GM08714 (cell line): ENCODE results near the gene STEEP1.
"Not testable (repeated sequence)": the region's sequence is repeated elsewhere in the genome, so short reads cannot be mapped to it uniquely, and the experiment has no call there.

Experiments used
- H3K4me3 ChIP-seq: fragments of 200-500 bp; sonication (Bioruptor generic); 2 replicates; pipeline ENCODE4 v1.5.1; 2014; ENCODE audit warnings: mild to moderate bottlenecking, low read length, inconsistent platforms
- ZNF274 ChIP-seq: IDR thresholded peaks from 2 replicates; pipeline ENCODE4 v1.6.1; 2012; ENCODE audit warnings: mild to moderate bottlenecking, low read depth, low read length

STEEP1 gene

DNA sequence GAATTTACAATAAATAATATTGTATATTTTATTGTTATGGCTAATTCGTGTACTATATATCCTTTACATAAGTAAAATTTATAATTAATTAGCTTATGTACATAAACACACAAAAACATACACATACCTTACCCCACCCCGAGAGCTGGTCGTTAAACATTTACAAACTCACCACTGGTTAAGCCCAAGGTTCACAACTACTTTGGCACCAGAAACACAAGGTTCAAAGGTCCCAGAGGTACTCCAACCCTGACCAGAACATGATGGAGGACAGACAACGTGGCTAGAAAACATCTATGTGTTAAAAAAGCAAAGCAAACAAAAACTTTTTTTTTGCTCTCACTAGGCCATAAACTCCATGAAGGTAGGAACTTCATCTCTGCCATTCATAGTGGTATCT lies 59.3 kb downstream of the STEEP1 start:
- no peak for TF ChIP-seq ZNF274

DNA sequence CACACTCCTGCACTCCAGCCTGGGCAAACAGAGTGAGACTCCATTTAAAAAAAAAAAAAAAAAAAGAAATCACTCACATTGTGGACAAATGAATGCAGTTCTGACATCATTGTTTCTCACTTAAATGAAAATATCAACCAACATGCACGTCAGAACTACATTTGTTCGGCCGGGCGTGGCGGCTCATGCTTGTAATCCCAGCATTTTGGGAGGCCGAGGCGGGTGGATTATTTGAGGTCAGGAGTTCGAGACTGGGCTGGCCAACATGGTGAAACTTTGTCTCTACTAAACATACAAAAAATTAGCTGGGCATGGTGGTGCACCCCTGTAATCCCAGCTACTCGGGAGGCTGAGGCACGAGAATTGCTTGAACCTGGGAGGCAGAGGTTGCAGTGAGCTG lies 60.1 kb downstream of the STEEP1 start:
- H3K4me3 ChIP-seq, result not testable (repeated sequence)

More for the DNA sequence above, 59.3 kb downstream of the STEEP1 start:
- no peak overlapping the region for H3K4me3 ChIP-seq

DNA sequence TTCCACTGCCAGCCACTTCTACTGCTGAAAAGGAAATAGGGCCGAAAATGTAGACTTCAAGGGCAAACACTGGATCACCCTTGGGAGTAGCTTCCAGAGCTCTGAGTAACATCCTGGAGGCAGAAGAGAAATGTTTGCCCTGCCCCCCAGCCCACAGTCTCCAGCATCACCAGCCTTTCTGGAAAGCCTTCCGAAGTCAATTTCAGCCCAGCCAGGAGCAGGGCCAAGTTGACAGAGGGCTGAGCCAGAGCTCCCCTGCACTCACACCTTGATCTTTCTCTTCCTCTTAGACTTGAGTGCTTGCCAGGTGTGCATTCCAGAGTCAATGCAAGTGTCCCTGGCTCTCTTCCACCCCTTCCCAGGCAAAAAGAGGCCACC lies 61.7 kb downstream of the STEEP1 start:
- no peak for TF ChIP-seq ZNF274
- H3K4me3 ChIP-seq, result no peak overlapping the region

DNA sequence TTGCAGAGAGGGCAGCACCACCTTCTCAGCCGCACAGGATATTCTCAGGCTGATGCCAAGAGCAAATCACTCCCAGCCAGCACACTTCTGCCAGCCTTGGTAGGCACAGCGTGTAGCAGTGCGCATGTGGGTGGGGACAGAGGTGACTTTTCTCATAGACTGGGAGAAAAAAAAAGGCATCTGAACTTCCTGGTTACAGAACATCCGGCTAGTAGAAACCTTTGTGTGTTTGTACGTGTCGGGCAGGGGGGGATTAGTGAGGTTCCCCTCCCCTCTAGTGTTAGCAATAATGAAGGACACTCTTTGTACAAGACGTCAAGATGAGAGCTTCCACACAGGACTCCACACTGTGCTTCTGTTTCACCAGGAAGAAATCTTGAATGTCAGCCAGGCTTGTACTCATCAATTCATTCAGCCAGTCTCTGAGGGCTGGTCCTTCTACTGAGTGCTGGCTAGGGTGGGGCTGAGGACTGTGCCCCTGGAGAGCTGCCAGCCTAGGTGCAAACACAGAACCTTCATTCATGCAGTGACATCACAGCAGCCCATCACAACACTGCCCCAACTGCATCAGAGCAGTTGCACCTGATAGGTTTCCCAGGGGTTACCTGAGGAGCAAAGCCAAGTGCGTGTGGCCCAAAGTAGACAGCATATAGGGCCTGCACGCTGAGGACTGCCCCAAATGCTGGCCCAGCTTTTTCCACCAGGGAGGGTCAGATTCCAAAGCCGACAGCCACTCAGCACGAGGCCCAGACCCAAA lies 62.3 kb downstream of the STEEP1 start:
- H3K4me3 ChIP-seq, result no peak overlapping the region
- no peak for TF ChIP-seq ZNF274

DNA sequence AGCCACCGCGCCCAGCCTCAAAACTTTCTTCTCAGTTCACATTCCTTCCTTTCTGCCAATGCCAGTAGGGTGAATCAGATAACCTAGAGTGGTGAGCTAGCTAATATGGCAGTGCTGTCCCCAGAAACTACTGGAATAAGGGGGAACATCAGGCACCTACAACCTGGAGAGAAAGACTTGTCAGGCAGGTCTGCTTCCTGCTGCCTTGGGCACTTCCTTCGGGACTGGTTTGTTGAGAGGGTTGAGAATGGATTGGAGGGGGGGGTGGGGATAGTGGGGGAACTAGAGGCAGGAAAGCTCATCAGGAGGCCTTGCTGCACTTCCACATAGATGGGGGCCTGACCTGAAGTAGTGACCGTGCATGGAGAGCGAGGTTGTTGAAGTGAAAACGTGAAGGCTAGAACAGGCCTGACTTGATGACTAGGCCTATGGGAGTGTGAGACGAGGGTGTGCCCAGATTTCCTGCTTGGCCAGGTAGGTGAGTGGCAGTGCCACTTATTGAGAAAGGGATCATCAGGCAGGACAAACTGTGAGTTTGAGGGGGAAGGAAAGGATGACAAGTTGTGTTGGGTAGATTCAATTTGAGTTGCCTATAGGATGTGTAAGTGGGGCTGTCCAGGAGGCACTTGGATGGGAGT lies 63.6 kb downstream of the STEEP1 start:
- TF ChIP-seq ZNF274, result no peak
- H3K4me3 ChIP-seq, result no peak overlapping the region

DNA sequence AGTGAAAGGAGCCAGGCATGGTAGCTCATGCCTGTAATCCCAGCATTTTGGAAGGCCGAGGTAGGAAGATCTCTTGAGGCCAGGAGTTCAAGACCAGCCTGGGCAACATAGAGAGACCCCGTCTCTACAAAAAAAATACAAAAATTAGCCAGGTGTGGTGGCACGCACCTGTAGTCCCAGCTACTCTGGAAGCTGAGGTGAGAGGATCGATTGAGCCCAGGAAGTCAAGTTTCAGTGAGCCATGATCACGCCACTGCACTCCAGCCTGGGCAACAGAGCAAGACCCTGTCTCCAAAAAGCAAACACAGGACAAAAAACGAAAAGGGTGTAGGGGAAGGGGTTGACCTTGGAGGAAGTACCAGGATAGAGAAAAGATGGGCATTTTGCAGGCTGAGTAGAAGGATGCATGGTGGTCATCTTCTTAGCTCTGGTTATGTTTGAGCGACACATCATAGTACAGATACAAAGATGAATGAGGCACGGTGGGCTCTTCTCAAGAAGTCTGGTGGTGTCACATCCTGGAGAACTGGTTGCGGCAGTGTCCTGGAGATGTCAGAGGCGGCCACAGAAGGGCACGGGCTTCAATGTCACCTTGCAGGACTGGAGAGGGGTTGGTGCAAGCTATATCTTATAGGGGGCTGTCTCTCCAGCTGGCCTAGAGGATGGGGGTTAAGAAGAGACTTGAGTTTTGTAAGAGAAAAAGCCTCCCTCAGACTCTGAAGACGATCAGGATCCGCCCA lies 65.0 kb downstream of the STEEP1 start:
- H3K4me3 ChIP-seq, result no peak overlapping the region
- no peak for TF ChIP-seq ZNF274

DNA sequence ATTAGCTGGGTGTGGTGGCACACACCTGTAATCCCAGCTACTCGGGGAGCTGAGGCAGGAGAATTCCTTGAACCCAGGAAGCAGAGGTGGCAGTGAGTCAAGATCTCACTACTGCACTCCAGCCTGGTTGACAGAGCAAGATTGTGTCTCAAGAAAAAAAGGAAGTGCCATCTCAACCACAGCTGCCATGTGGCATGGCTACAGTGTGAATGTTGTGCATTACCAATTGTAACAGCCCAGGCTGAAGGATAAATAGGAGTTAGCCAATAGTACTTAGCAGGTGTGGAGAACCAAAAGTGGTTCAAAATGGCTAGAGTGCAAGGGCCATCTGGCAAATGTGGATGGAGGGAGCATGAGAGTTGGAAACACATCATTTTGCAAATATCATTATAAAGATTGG lies 68.0 kb downstream of the STEEP1 start:
- H3K4me3 ChIP-seq, result no peak overlapping the region
- TF ChIP-seq ZNF274, result no peak

DNA sequence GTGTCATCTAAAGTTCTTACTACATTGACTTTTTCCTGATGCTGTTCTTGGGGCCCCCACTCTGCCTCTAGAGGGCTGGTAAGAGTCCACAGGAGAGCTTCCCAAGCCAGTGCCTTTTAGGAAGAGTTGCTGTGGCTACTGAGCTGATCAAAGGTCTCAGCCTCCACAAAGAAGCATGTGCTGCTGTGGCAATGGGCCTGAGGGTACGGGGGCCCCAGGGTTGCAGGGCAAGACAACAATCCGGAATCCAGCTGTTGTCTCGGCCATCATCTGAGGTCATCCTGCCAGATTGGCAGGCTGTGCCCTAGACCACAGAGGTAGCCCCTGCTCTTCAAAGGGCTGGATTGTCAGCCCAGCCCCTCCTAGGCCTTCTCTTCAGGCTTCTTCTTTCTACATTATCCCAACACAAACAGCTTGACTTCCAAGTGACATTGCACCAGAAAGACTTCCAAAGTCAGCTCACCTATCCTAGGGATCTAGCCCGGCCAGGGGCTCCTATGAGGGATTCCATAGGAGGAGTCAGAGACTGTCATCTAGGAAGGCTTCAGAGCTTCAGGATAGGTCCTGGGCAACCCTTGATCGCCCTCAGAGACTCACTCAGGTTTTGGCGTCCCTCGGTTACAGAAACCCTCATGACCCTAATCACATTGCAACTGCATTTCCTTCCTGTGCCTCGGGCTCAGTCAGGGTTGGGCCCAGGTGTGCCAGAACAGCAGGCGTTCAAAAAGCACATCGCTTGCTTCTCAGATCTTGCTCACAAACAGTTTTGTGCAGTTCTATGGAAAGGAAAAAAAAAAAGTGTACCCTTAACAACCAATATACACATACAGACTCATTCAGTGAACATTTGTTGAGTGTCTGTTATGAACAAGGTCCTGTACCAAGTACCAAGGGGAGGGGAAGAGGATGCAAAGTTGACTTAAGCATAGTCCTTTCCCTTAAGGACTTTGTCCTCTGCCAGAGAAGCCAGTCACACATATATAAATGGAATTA lies 69.2 kb downstream of the STEEP1 start:
- TF ChIP-seq ZNF274, result no peak
- no peak overlapping the region for H3K4me3 ChIP-seq

DNA sequence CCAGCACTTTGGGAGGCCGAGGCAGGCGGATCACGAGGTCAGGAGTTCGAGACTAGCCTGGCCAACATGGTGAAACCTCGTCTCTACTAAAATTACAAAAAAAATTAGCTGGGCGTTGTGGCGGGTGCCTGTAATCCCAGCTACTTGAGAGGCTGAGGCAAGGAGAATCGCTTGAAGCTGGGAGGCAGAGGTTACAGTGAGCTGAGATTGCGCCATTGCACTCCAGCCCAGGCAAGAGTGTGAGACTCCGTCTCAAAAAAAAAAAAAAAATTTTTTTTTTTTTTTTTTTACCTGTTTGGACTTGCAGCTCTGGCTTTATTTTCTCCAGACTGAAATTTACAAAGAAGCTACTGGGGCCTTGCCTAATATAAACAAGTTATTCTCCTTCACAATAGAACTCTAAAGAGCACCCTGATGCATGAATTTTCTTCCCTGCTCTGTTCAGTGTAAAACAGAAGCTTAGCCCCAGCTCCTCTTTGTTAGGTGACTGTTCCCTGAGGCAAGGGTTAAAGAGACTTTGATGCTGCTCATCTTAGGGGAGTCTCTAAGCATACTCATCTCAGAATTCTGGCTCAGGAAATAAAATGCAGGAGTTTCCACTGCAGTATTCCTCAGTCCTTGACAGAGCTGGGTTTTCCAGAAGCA lies 71.2 kb downstream of the STEEP1 start:
- not testable (repeated sequence) for H3K4me3 ChIP-seq

DNA sequence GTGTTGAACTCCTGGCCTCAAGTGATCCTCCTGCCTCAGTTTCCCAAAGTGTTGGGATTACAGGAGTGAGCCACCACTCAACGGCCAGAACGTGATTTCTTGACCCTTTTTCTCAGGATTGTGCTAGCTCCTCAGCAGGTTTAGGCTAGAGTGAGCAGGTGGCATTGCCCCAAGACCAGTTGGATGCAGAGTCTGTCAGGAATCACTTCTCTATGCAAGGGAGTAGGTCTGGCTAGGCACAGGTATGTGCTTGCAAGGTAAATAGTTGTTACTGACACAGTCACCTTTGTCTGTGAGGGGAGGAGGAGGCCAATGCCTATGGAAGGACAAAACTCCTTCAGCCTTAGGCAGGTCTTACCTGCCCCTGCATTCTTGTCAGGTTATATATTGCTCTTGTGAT lies 72.7 kb downstream of the STEEP1 start:
- H3K4me3 ChIP-seq, result no peak overlapping the region
- TF ChIP-seq ZNF274, result no peak

DNA sequence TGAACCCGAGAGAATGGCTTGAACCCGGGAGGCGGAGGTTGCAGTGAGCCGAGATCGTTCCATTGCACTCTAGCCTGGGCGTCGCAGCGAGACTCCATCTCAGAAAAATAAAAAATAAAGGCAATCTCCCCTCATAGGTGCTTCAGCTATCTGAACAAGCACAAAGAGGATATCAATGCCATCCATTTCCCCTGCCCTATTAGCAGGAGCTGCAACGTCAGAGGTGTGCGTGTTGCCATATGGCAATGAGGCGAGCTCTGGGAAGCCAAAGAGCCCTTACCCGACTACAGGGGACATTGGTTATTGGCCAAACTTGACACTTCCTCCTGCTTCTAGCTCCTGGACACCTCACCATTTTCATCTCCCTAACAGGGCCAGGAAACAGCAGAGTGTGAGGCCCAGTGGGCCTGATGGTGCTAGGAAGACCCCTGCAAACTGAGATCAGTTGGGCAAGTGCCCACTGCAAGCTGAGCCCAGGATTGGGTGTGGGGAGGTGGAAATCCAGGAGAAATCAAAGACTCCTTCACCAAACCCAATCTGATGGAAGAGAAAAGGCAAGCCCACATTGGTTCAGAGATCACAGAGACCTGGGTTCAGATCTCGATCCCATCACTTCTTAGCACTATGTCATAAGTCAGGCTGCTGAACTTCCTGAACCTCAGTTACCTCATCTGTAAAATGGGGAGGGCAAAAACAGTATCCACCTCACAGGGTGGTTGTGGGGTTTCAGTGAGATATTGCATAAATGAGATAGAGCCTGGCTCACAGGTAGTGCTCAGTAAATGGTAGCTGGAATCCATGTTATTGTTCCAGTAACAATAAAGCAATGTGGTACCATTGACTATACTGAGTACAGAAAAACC lies 75.8 kb downstream of the STEEP1 start:
- no peak overlapping the region for H3K4me3 ChIP-seq

DNA sequence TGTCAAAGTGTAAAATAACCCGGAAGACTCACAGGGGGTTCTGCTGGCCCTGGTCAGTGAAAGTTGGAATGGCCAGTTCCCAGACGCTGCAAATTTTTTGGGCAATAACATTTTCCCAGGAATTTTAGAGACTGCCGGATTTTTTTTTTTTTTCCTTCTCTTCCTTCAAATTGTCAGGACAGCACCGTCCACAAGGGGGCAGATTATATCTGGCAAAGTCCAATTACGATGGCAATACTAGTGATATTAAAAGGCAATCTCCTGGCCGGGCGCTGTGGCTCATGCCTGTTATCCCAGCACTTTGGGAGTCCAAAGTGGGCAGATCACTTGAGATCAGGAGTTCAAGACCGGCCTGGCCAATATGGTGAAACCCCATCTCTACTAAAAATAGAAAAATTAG lies 76.5 kb downstream of the STEEP1 start:
- TF ChIP-seq ZNF274, result no peak
- no peak overlapping the region for H3K4me3 ChIP-seq

More for the DNA sequence above, 75.8 kb downstream of the STEEP1 start:
- TF ChIP-seq ZNF274, result no peak
